Body of pancreas (tissue), 4 donors: ENCODE measurements around the gene MAP2.

Source experiments
- POLR2A ChIP-seq, 3 donors: fragments of 450-650 bp; IDR thresholded peaks; one replicate each; pipeline ENCODE4 v1.6.1; 2016; ENCODE audit warnings: antibody characterized with exemption in 3 of 3, mild to moderate bottlenecking in 2 of 3
- TF ChIP-seq, protein P1 (sequence below), 7 experiments: fragments of 450-650 bp in 4 of 7; fragments of 200-600 bp in 3 of 7; sonication (generic) in 3 of 7; IDR thresholded peaks; one replicate each; pipeline ENCODE4 v1.5.1; 2016 to 2019; ENCODE audit warnings: antibody characterized with exemption in 7 of 7

DNA sequence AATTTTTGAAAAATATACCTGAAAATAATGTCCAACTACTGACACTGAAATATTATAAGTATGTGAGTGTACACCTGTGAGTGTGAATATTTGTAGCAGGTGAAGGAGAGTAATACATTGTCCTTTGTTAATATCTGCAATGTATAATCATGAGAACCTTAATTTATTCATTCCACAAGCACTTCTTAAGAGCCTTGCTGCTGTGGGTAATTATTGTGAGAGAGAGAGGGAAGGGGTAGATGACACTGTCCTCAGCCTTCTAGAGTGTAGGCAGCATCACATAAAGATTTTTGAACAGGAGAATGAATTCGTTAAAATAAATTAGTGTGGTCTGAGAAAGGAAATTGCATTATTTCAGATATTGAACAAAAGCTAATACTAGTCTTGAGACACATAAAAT, 157.2 kb downstream of the MAP2 start:
- TF ChIP-seq, protein P1, sequence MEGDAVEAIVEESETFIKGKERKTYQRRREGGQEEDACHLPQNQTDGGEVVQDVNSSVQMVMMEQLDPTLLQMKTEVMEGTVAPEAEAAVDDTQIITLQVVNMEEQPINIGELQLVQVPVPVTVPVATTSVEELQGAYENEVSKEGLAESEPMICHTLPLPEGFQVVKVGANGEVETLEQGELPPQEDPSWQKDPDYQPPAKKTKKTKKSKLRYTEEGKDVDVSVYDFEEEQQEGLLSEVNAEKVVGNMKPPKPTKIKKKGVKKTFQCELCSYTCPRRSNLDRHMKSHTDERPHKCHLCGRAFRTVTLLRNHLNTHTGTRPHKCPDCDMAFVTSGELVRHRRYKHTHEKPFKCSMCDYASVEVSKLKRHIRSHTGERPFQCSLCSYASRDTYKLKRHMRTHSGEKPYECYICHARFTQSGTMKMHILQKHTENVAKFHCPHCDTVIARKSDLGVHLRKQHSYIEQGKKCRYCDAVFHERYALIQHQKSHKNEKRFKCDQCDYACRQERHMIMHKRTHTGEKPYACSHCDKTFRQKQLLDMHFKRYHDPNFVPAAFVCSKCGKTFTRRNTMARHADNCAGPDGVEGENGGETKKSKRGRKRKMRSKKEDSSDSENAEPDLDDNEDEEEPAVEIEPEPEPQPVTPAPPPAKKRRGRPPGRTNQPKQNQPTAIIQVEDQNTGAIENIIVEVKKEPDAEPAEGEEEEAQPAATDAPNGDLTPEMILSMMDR (IDR thresholded peaks at IDR 0.05) = no peak
- TF ChIP-seq POLR2A (IDR thresholded peaks at IDR 0.05) = no peak
